Measurements from ENCODE around the gene IFFO2.

The IFFO2 gene

GRCh38 chr1:18927654-18928272 is 28.7 kb downstream of the IFFO2 start:
- Histone ChIP-seq H3K27ac (peak overlapping the region; percentile 85 to 86), H3K4me3 (no peak overlapping the region)
- intact Hi-C loops (cut with DNase I; ENCODE audit: low total_unique reads) = no loop called here

GRCh38 chr1:18927082-18927653 is 29.3 kb downstream of the IFFO2 start:
- peak overlapping the region; percentile 85 to 86 for H3K27ac ChIP-seq
- no peaks in the 10 kb centered on the region for H3K27me3 ChIP-seq
- no peak for DNase-seq
- H3K36me3 ChIP-seq = no peaks in the 10 kb centered on the region
- peak overlapping the region in 1 of 2 donors; percentile 4 for H3K4me3 ChIP-seq
- intact Hi-C loops (cut with DNase I; ENCODE audit: low total_unique reads) = no loop called here
- no peak for TF ChIP-seq CTCF (IDR thresholded peaks at IDR 0.05)
- peaks cover 19 to 76% (median 72%) of the 10 kb centered on the region in 4 donors for H3K4me1 ChIP-seq
- no peaks in the 10 kb centered on the region for H3K9me3 ChIP-seq

More at GRCh38 chr1:18927654-18928272, 28.7 kb downstream of the IFFO2 start:
- DNase-seq = no peak
- TF ChIP-seq CTCF (IDR thresholded peaks at IDR 0.05) = no peak
- no peaks in the 10 kb centered on the region for H3K36me3 ChIP-seq
- no peaks in the 10 kb centered on the region for H3K27me3 ChIP-seq
- H3K4me1 ChIP-seq = peaks cover 13 to 76% (median 70%) of the 10 kb centered on the region in 4 donors
- no peaks in the 10 kb centered on the region for H3K9me3 ChIP-seq

- H3K4me1 ChIP-seq = peaks cover 22 to 77% (median 75%) of the 10 kb centered on the region in 4 donors
- no peaks in the 10 kb centered on the region for H3K36me3 ChIP-seq
- no peaks in the 10 kb centered on the region for H3K9me3 ChIP-seq
- DNase-seq = peak; percentile 73 to 89
- TF ChIP-seq CTCF (IDR thresholded peaks at IDR 0.05) = no peak
- H3K4me3 ChIP-seq = peak overlapping the region in 1 of 2 donors; percentile 4
- intact Hi-C loops (cut with DNase I; ENCODE audit: low total_unique reads) = no loop called here
- H3K27me3 ChIP-seq = no peaks in the 10 kb centered on the region
- H3K27ac ChIP-seq = peak overlapping the region; percentile 85 to 86
Measured at GRCh38 chr1:18926315-18927081, 30.0 kb downstream of the IFFO2 start.

GRCh38 chr1:18925279-18925678 is 31.2 kb downstream of the IFFO2 start:
- H3K27ac ChIP-seq = peak overlapping the region; percentile 86 to 95
- H3K4me1 ChIP-seq = peaks cover 22 to 87% (median 81%) of the 10 kb centered on the region in 4 donors

More at GRCh38 chr1:18925279-18925678, 31.2 kb downstream of the IFFO2 start:
- TF ChIP-seq CTCF (IDR thresholded peaks at IDR 0.05) = no peak
- intact Hi-C loops (cut with DNase I; ENCODE audit: low total_unique reads) = loop anchor here (2.0 kb wide), 1 partner anchor 26 kb away; no protein-coding TSS in a partner anchor
- no peaks in the 10 kb centered on the region for H3K9me3 ChIP-seq
- no peak overlapping the region for H3K4me3 ChIP-seq
- H3K27me3 ChIP-seq = no peaks in the 10 kb centered on the region
- no peak for DNase-seq
- H3K36me3 ChIP-seq = peaks cover 0 to 6% (median 5%) of the 10 kb centered on the region in 3 donors
